ENCODE data around the gene UCN. TPM values are rescaled to one million over a fixed set of nuclear protein-coding genes. Genes with fewer than 3 reads are reported as not detected.

UCN gene
- polyA plus RNA-seq, 1 donor (not counting 4 experiments of a cell fraction or from before 2014, with no cell fraction given), result 0.10 TPM

DNA sequence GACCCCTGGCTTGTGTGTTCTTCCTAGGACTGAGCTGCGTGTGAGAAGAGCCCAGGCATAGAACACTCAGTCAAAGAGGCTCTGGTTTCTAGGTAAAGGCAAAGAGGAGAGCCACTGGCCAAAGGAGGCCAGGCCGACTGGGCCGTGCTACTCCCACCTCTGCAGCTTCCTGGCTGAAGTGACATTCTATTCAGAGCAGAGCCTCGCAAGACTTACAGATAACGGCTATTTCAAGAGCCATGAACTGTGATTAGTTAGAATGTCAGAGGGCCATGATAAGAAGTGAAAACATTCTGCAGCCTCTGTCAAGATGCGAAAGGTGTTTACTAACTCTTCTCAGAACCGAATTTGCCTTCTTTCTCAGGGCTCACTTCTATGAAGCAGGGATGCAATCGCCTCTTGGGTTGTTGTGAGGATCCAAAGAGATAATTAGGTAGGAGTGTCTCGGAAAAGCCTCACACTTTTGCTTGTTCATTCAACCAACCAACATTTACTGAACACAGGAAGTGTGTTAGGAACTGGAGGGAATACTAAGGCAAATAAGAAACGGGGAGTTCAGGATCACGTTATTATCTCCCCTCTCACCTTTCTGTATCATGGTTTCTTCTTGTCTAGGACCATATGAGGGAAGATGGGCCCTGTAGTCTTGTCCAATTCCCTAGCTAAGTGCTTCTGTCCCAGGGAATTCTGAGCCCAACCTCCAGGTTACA lies 36.5 kb downstream of the UCN start:
- Histone ChIP-seq H3K4me2 (ENCODE audit: control insufficient read depth, extremely low read depth, insufficient read depth, low read depth, low read length) (no peak overlapping the region), H3K79me2 (ENCODE audit: control insufficient read depth, insufficient read depth, low read length) (no peaks in the 10 kb centered on the region), H4K20me1 (ENCODE audit: control insufficient read depth, extremely low read depth, insufficient read depth, low read length) (no peaks in the 10 kb centered on the region), H3K36me3 (ENCODE audit: control insufficient read depth in 2 of 2, extremely low read depth in 1 of 2, insufficient read depth in 2 of 2, low read length in 2 of 2) (no peaks in the 10 kb centered on the region), H3K4me3 (ENCODE audit: control insufficient read depth in 2 of 3, extremely low read depth in 1 of 3, insufficient read depth in 2 of 3, low read depth in 1 of 3, low read length in 3 of 3) (no peak overlapping the region), H3K27ac (ENCODE audit: control insufficient read depth, insufficient read depth, low read length) (no peak overlapping the region), H3K9ac (ENCODE audit: control insufficient read depth, extremely low read depth, insufficient read depth, low read length) (no peak overlapping the region), H3K4me1 (ENCODE audit: control insufficient read depth, extremely low read depth, insufficient read depth, low read length) (no peaks in the 10 kb centered on the region), H3K9me3 (ENCODE audit: control insufficient read depth, low read depth, low read length) (no peaks in the 10 kb centered on the region), H2AFZ (ENCODE audit: control insufficient read depth, low read length) (no peak overlapping the region), H3K27me3 (ENCODE audit: control insufficient read depth, extremely low read depth, insufficient read depth, low read length) (peaks cover 6% of the 10 kb centered on the region), H3K9me1 (ENCODE audit: control insufficient read depth, extremely low read depth, insufficient read depth, low read length) (no peaks in the 10 kb centered on the region)
- dilution Hi-C loops (cut with MboI; ENCODE audit: extremely low pct_ligation_motif_present, low sequenced_read_pairs), result no loop called here
- TF ChIP-seq EZH2 (IDR thresholded peaks at IDR 0.05; ENCODE audit: low read length) (no peak), CTCF (optimal IDR thresholded peaks at IDR 0.05 in 1 of 3, IDR thresholded peaks at IDR 0.05 in 1 of 3, conservative IDR thresholded peaks at IDR 0.05 in 1 of 3; ENCODE audit: extremely low read depth in 1 of 3, insufficient read depth in 2 of 3, low read length in 3 of 3) (no peak)
- no peak for DNase-seq (ENCODE audit: low read depth, low spot score)
- FAIRE-seq, result no peak

GRCh38 chr2:27270670-27271069 lies 37.6 kb downstream of the UCN start:
- Histone ChIP-seq H3K36me3 (ENCODE audit: control insufficient read depth in 2 of 2, extremely low read depth in 1 of 2, insufficient read depth in 2 of 2, low read length in 2 of 2) (no peaks in the 10 kb centered on the region), H3K27me3 (ENCODE audit: control insufficient read depth, extremely low read depth, insufficient read depth, low read length) (peaks cover 13% of the 10 kb centered on the region), H3K9me1 (ENCODE audit: control insufficient read depth, extremely low read depth, insufficient read depth, low read length) (no peaks in the 10 kb centered on the region), H3K27ac (ENCODE audit: control insufficient read depth, insufficient read depth, low read length) (no peak overlapping the region), H3K9ac (ENCODE audit: control insufficient read depth, extremely low read depth, insufficient read depth, low read length) (no peak overlapping the region), H4K20me1 (ENCODE audit: control insufficient read depth, extremely low read depth, insufficient read depth, low read length) (no peaks in the 10 kb centered on the region), H3K4me3 (ENCODE audit: control insufficient read depth in 2 of 3, extremely low read depth in 1 of 3, insufficient read depth in 2 of 3, low read depth in 1 of 3, low read length in 3 of 3) (no peak overlapping the region), H2AFZ (ENCODE audit: control insufficient read depth, low read length) (no peak overlapping the region), H3K79me2 (ENCODE audit: control insufficient read depth, insufficient read depth, low read length) (no peaks in the 10 kb centered on the region), H3K4me2 (ENCODE audit: control insufficient read depth, extremely low read depth, insufficient read depth, low read depth, low read length) (no peak overlapping the region), H3K9me3 (ENCODE audit: control insufficient read depth, low read depth, low read length) (no peaks in the 10 kb centered on the region), H3K4me1 (ENCODE audit: control insufficient read depth, extremely low read depth, insufficient read depth, low read length) (no peaks in the 10 kb centered on the region)
- dilution Hi-C loops (cut with MboI; ENCODE audit: extremely low pct_ligation_motif_present, low sequenced_read_pairs), result no loop called here
- TF ChIP-seq EZH2 (IDR thresholded peaks at IDR 0.05; ENCODE audit: low read length) (no peak), CTCF (optimal IDR thresholded peaks at IDR 0.05 in 1 of 3, IDR thresholded peaks at IDR 0.05 in 1 of 3, conservative IDR thresholded peaks at IDR 0.05 in 1 of 3; ENCODE audit: extremely low read depth in 1 of 3, insufficient read depth in 2 of 3, low read length in 3 of 3) (no peak)
- no peak for DNase-seq (ENCODE audit: low read depth, low spot score)
- FAIRE-seq, result no peak

All from keratinocyte (primary cell).